Hepatocyte (in vitro differentiated cells): ENCODE measurements around the gene FAM240A. TPM values are rescaled to one million over a fixed set of nuclear protein-coding genes. Genes with fewer than 3 reads are reported as not detected.

Experiments used
- DNase-seq: peaks from one replicate; pipeline ENCODE4 v3.0.0-alpha.2; 2016; ENCODE audit warnings: low spot score
- H2AFZ ChIP-seq: fragments of 200-600 bp; sonication (generic); 2 replicates; pipeline ENCODE4 v1.6.0; 2016; ENCODE audit warnings: antibody characterized with exemption, mild to moderate bottlenecking
- H3K27ac ChIP-seq: fragments of 200-600 bp; sonication (generic); 2 replicates; pipeline ENCODE4 v1.5.1; 2016; ENCODE audit warnings: mild to moderate bottlenecking
- H3K27me3 ChIP-seq: fragments of 200-600 bp; sonication (generic); 2 replicates; pipeline ENCODE4 v1.6.1; 2016
- H3K36me3 ChIP-seq: fragments of 200-600 bp; sonication (generic); replicated peaks from 2 replicates; pipeline ENCODE4 v1.5.1; 2016; ENCODE audit warnings: low read depth; ENCODE audit not compliant: insufficient read depth
- H3K4me1 ChIP-seq: fragments of 200-600 bp; sonication (generic); 2 replicates; pipeline ENCODE4 v1.5.1; 2016; ENCODE audit warnings: mild to moderate bottlenecking, moderate library complexity; ENCODE audit not compliant: insufficient read depth
- H3K4me2 ChIP-seq: fragments of 200-600 bp; sonication (generic); 2 replicates; pipeline ENCODE4 v1.6.0; 2016
- H3K4me3 ChIP-seq: fragments of 200-600 bp; sonication (generic); 2 replicates; pipeline ENCODE4 v1.5.1; 2016; ENCODE audit warnings: mild to moderate bottlenecking
- H3K79me2 ChIP-seq: fragments of 200-600 bp; sonication (generic); 2 replicates; pipeline ENCODE4 v1.6.0; 2017; ENCODE audit warnings: mild to moderate bottlenecking
- H3K9me2 ChIP-seq: fragments of 200-600 bp; sonication (generic); replicated peaks from 2 replicates; pipeline ENCODE4 v1.6.0; 2017; ENCODE audit warnings: mild to moderate bottlenecking; ENCODE audit not compliant: insufficient read depth
- H3K9me3 ChIP-seq: fragments of 200-600 bp; sonication (generic); 2 replicates; pipeline ENCODE4 v1.5.1; 2016; ENCODE audit warnings: low read depth, mild to moderate bottlenecking
- H4K20me1 ChIP-seq: fragments of 200-600 bp; sonication (generic); 2 replicates; pipeline ENCODE4 v1.6.0; 2016; ENCODE audit warnings: mild to moderate bottlenecking; ENCODE audit not compliant: insufficient read depth, poor library complexity, severe bottlenecking
- CTCF ChIP-seq: fragments of 200-600 bp; sonication (generic); IDR thresholded peaks from 2 replicates; pipeline ENCODE4 v1.5.1; 2016; ENCODE audit warnings: antibody characterized with exemption, mild to moderate bottlenecking; ENCODE audit not compliant: poor library complexity
- EZH2 ChIP-seq: fragments of 200-600 bp; sonication (generic); IDR thresholded peaks from 2 replicates; pipeline ENCODE4 v1.6.1; 2016; ENCODE audit warnings: antibody characterized with exemption, mild to moderate bottlenecking, borderline replicate concordance
- EZH2phosphoT487 ChIP-seq: fragments of 200-600 bp; sonication (generic); IDR thresholded peaks from one replicate; pipeline ENCODE4 v1.6.1; 2018; ENCODE audit warnings: antibody characterized with exemption, mild to moderate bottlenecking, low read depth, moderate library complexity; ENCODE audit not compliant: unreplicated experiment, severe bottlenecking
- WGBS: methylation state at CpG from one replicate; pipeline ENCODE4 v1.1.6; 2016; ENCODE audit warnings: low lambda C conversion rate; ENCODE audit errors: missing lambda C conversion rate; 5-methylcytosine and 5-hydroxymethylcytosine counted together
- polyA plus RNA-seq: library from polyadenylated mRNA; unstranded; fragments of >200 nt; fragmentation: Nextera tagmentation; extraction: Ambion mirVana; gene quantifications from 2 replicates; pipeline ENCODE4 v1.2.1, GENCODE V29; 2016
- total RNA-seq: library from RNA; depleted of rRNA; stranded (reverse); fragments of >200 nt; gene quantifications from 2 replicates; pipeline ENCODE4 v1.2.3, GENCODE V29; 2014

FAM240A gene
- total and polyA plus RNA-seq, 2 experiments from 2014 or later = not detected

DNA sequence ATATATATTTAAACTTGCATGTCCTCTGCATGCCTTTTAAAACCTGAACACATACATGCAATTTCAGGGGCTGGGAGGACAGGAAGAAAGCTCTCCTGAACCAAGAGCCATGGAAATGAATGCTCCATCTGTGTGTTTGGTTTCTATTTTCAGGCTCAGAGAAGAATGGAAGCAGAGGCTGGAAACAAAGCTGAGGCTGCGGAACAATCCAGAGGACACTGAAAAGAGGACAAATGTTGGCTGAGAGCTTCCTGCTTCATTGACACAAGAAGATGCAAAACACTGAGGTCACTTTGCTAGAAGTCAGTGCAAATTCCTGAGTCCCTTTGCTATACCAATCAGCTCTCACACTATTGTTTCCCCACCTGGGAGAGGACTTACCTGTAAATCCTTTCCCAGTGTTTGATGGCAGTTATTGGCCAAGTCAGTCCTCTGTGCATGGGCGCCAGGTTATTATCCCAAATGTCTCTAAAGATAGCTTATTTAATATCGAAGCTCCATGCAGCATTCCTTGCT lies 12.7 kb downstream of the FAM240A start:
- 77% methylated on average over 3 of the region's 3 CpGs for WGBS

DNA sequence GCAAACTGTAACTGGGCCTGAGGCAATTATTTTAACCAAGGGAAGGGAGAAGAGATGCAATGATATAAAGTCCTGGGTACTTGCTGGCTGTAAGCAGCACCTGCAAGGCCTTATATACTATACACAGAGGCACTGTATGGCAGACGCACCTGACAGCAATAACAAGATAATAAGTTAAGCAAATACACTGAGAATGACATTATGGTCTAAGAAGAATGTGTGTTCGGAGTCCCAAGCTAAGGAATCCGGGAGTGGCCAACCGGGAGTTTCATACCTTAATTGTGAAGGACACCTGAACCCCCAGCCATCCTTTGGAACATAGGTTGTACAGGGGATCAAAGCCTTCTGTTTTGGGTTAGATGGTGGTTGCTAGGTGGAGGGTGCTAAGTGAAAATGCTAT lies 13.7 kb downstream of the FAM240A start:
- no peaks in the 10 kb centered on the region for H4K20me1 ChIP-seq
- WGBS = 56% methylated on average over 4 of the region's 4 CpGs
- peak overlapping the region; percentile 12 for H3K4me2 ChIP-seq
- H3K27ac ChIP-seq = peak overlapping the region; percentile 84
- H3K27me3 ChIP-seq = no peaks in the 10 kb centered on the region
- no peaks in the 10 kb centered on the region for H3K36me3 ChIP-seq
- no peaks in the 10 kb centered on the region for H3K79me2 ChIP-seq
- H3K9me2 ChIP-seq = no peaks in the 10 kb centered on the region
- H3K4me3 ChIP-seq = no peak overlapping the region
- TF ChIP-seq EZH2 (no peak), EZH2phosphoT487 (no peak), CTCF (no peak)
- peak; percentile 35 for DNase-seq
- H3K9me3 ChIP-seq = no peaks in the 10 kb centered on the region
- no peak overlapping the region for H2AFZ ChIP-seq
- H3K4me1 ChIP-seq = peaks cover 48% of the 10 kb centered on the region

More for the DNA sequence above, 12.7 kb downstream of the FAM240A start:
- Histone ChIP-seq H2AFZ (no peak overlapping the region), H3K79me2 (no peaks in the 10 kb centered on the region), H4K20me1 (no peaks in the 10 kb centered on the region), H3K36me3 (no peaks in the 10 kb centered on the region), H3K4me1 (peaks cover 44% of the 10 kb centered on the region), H3K9me2 (no peaks in the 10 kb centered on the region), H3K4me3 (no peak overlapping the region), H3K27me3 (no peaks in the 10 kb centered on the region), H3K27ac (peak overlapping the region; percentile 84), H3K9me3 (no peaks in the 10 kb centered on the region), H3K4me2 (no peak overlapping the region)
- DNase-seq = no peak
- TF ChIP-seq EZH2 (no peak), EZH2phosphoT487 (no peak), CTCF (no peak)

DNA sequence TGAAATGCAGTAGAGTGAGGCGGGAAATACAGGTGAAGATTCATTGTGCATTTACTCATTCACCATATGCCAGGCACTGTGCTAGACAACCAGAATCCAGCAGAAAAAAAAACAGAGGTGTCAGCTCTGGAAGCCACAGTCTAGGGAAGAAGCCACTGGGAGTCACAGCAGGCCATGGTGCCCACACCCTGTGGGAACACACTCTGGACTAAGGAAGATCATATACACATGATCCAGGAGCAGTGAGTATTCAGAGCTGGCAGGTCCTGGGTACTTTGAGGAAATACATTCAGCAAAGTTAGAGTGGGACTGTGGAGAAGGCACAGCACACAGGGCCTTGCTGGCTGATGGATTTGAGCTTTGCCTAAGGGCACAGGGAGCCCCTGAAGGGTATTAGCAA lies 14.8 kb downstream of the FAM240A start:
- Histone ChIP-seq H3K9me2 (no peaks in the 10 kb centered on the region), H4K20me1 (no peaks in the 10 kb centered on the region), H3K27me3 (no peaks in the 10 kb centered on the region), H3K4me2 (peak overlapping the region; percentile 12), H3K27ac (peak overlapping the region; percentile 84), H3K79me2 (no peaks in the 10 kb centered on the region), H3K9me3 (no peaks in the 10 kb centered on the region), H2AFZ (no peak overlapping the region), H3K4me3 (no peak overlapping the region), H3K36me3 (no peaks in the 10 kb centered on the region), H3K4me1 (peaks cover 48% of the 10 kb centered on the region)
- no peak for DNase-seq
- 50% methylated on average over 1 of the region's 1 CpG for WGBS
- TF ChIP-seq EZH2 (no peak), CTCF (no peak), EZH2phosphoT487 (no peak)

GRCh38 chr3:46628901-46629369 lies 16.6 kb downstream of the FAM240A start:
- peak overlapping the region; percentile 85 for H3K27ac ChIP-seq
- no peaks in the 10 kb centered on the region for H3K27me3 ChIP-seq
- no peaks in the 10 kb centered on the region for H3K9me2 ChIP-seq
- H3K79me2 ChIP-seq = no peaks in the 10 kb centered on the region
- TF ChIP-seq CTCF (no peak), EZH2phosphoT487 (no peak), EZH2 (no peak)
- H3K36me3 ChIP-seq = no peaks in the 10 kb centered on the region
- no peaks in the 10 kb centered on the region for H4K20me1 ChIP-seq
- no peak overlapping the region for H3K4me3 ChIP-seq
- peak overlapping the region; percentile 30 for H2AFZ ChIP-seq
- no peaks in the 10 kb centered on the region for H3K9me3 ChIP-seq
- H3K4me2 ChIP-seq = peak overlapping the region; percentile 64
- WGBS = 61% methylated on average over 10 of the region's 10 CpGs
- DNase-seq = peak; percentile 27
- H3K4me1 ChIP-seq = peaks cover 57% of the 10 kb centered on the region
